Esophagus squamous epithelium (tissue), 5 donors: ENCODE data around the gene TSGA10. TPM values are rescaled to one million over a fixed set of nuclear protein-coding genes. Genes with fewer than 3 reads are reported as not detected.

Experiments
- DNase-seq: peaks from one replicate; lab custom pipeline; 2025; lab: John Stamatoyannopoulos, UW
- H3K27ac ChIP-seq, 4 donors: fragments of 200-600 bp; sonication (generic); one replicate each; pipeline ENCODE4 v1.5.1; 2016 to 2019; ENCODE audit warnings: mild to moderate bottlenecking in 1 of 4
- H3K27me3 ChIP-seq, 4 donors: fragments of 200-600 bp; sonication (generic); 1 replicate in 3 of 4; 2 replicates in 1 of 4; pipeline versions ENCODE4 v1.5.1 to v1.6.0; 2017 to 2021; ENCODE audit warnings: antibody characterized with exemption in 1 of 4
- H3K36me3 ChIP-seq, 3 donors: fragments of 200-600 bp; sonication (generic); one replicate each; pipeline ENCODE4 v1.5.1; 2016 to 2019
- H3K4me1 ChIP-seq, 3 donors: fragments of 200-600 bp; sonication (generic); one replicate each; pipeline ENCODE4 v1.5.1; 2017 to 2019
- H3K4me3 ChIP-seq, 4 donors: fragments of 200-600 bp; sonication (generic); 1 replicate in 3 of 4; 2 replicates in 1 of 4; pipeline ENCODE4 v1.5.1; 2016 to 2019; ENCODE audit warnings: mild to moderate bottlenecking in 2 of 4, moderate library complexity in 1 of 4
- H3K9me3 ChIP-seq, 3 donors: fragments of 200-600 bp; sonication (generic); one replicate each; pipeline ENCODE4 v1.5.1; 2016 to 2019
- POLR2A ChIP-seq, 4 donors: fragments of 450-650 bp; IDR thresholded peaks; one replicate each; pipeline ENCODE4 v1.6.1; 2017; ENCODE audit warnings: antibody characterized with exemption in 4 of 4, mild to moderate bottlenecking in 4 of 4, moderate library complexity in 3 of 4
- WGBS, 2 donors: methylation state at CpG; one replicate each; pipeline ENCODE4 v1.1.5; 2018; 5-methylcytosine and 5-hydroxymethylcytosine counted together
- intact Hi-C: fragments of 100-400 bp; cut with DNase I; formaldehyde crosslinking; loops from one replicate; pipeline ENCODE4 v1.15.0; 2022
- total RNA-seq, 4 donors: library from RNA; depleted of rRNA; stranded (reverse); fragments of >200 nt; gene quantifications; one replicate each; pipeline ENCODE4 v1.1.0, GENCODE V29; 2016
- TF ChIP-seq, protein P1 (sequence below), 6 experiments: fragments of 450-650 bp in 4 of 6; fragments of 200-600 bp in 2 of 6; sonication (generic) in 2 of 6; IDR thresholded peaks; one replicate each; pipeline ENCODE4 v1.5.1; 2016 to 2019; ENCODE audit warnings: antibody characterized with exemption in 6 of 6, mild to moderate bottlenecking in 4 of 6, moderate library complexity in 4 of 6
- donor health status: DM: yes; HTN: yes; CAD: no.

Gene TSGA10
- total RNA-seq, 4 donors from 2014 or later = 2.3 to 12.1 (median 4.8) TPM

DNA sequence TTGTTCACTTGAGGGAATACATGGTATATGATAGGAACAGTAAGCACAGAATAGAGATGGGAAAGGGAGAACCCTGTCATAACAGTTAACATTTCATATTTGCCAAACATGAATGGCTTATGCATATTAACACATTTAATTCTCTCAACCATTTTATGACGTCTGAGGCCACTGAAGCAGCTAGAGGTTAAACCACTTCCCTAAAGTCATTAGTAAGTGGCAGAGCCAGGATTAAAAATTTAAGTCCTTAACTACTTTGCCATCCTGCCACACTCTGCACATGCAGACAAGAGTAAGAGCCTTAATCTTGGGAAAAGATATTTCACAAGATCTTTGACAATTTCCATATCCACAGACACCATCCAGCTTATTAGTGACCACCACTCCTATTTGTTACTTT is 2.1 kb upstream of the TSGA10 start:
- peaks cover 0 to 23% (median 15%) of the 10 kb centered on the region in 3 donors for H3K4me1 ChIP-seq
- no peak overlapping the region for H3K4me3 ChIP-seq
- 60 to 69% methylated on average over 1 of the region's 1 CpG for WGBS, 2 donors
- H3K9me3 ChIP-seq = no peaks in the 10 kb centered on the region
- TF ChIP-seq, protein P1, sequence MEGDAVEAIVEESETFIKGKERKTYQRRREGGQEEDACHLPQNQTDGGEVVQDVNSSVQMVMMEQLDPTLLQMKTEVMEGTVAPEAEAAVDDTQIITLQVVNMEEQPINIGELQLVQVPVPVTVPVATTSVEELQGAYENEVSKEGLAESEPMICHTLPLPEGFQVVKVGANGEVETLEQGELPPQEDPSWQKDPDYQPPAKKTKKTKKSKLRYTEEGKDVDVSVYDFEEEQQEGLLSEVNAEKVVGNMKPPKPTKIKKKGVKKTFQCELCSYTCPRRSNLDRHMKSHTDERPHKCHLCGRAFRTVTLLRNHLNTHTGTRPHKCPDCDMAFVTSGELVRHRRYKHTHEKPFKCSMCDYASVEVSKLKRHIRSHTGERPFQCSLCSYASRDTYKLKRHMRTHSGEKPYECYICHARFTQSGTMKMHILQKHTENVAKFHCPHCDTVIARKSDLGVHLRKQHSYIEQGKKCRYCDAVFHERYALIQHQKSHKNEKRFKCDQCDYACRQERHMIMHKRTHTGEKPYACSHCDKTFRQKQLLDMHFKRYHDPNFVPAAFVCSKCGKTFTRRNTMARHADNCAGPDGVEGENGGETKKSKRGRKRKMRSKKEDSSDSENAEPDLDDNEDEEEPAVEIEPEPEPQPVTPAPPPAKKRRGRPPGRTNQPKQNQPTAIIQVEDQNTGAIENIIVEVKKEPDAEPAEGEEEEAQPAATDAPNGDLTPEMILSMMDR (IDR thresholded peaks at IDR 0.05) = no peak
- no peak for TF ChIP-seq POLR2A (IDR thresholded peaks at IDR 0.05)
- DNase-seq = no peak
- H3K36me3 ChIP-seq = peaks cover 0 to 21% (median 0%) of the 10 kb centered on the region in 3 donors
- intact Hi-C loops = no loop called here
- no peak overlapping the region for H3K27ac ChIP-seq
- H3K27me3 ChIP-seq = no peaks in the 10 kb centered on the region

DNA sequence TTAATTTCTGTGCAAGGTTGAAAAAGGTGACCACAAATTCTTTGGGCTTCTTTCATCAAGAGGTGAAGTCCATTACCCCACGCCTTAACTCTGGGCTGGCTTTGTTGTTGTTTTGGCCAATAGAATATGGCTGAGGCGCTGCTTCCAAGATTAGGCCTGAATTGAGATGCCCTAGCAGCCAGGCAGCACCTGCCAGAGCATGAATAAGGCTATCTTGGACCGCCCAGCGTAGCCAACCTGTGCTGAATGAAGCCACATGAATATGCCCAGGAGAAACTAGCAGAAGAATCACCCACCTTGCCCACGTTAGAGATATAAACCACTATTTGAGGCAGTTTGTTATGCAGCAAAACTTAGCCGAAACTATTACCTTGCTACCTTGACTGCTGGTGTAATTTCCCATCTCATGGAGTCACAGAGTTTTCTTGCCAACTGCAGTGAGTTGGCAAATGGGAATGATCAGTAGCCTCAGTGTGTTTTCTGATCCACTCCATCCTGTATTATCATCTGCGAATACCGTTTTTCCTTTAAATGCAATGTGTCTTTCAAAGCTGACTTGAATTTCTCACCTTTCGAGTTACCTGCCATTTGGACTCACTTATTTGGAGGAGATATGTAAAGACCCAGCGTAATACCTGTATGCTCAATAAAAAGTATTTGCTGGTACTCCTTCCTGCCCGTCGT is 679 bp downstream of the TSGA10 start:
- Histone ChIP-seq H3K27ac (peak overlapping the region; percentile 89 to 96 (median 94)), H3K9me3 (no peaks in the 10 kb centered on the region), H3K36me3 (peaks cover 0 to 11% (median 0%) of the 10 kb centered on the region in 3 donors), H3K27me3 (no peaks in the 10 kb centered on the region), H3K4me1 (peaks cover 0 to 23% (median 15%) of the 10 kb centered on the region in 3 donors), H3K4me3 (peak overlapping the region; percentile 48 to 92 (median 82))
- WGBS, 2 donors = 21 to 36% methylated on average over 10 to 11 of the region's 12 CpGs
- no peak for TF ChIP-seq POLR2A (IDR thresholded peaks at IDR 0.05)
- TF ChIP-seq, protein P1 (IDR thresholded peaks at IDR 0.05) = no peak
- intact Hi-C loops = no loop called here
- no peak for DNase-seq

DNA sequence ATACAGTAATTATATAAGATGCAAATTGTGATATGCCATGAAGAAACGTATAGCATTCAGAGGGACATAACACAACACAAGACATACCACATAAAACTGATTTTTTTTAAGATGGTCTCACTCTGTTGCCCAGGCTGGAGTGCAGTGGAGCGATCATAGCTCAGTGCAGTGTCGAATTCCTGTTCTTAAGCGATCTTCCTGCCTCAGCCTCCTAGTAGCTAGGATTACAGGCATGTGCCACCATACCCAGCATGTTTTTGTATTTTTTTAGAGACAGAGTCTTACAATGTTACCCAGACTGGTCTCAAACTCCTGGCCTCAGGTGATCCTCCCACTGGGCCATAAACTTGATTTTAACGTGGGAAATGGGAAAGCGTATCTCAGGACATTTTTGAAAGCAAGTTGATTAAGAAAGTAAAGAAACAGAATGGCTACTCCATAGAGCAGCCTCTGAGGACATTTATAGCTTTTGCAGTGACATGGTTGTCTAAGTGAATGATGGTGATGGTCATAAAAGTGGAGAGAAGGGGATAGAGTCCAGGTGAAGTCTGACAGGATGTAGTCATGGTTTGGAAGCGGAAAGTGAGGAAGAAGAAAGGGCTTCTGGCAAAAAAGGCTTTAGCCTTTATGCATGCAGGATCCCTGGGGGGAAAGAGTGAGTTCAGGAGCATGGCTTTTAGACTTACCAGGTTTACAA is 2.4 kb downstream of the TSGA10 start:
- Histone ChIP-seq H3K36me3 (peaks cover 0 to 7% (median 0%) of the 10 kb centered on the region in 3 donors), H3K27me3 (no peaks in the 10 kb centered on the region), H3K27ac (no peak overlapping the region), H3K9me3 (no peaks in the 10 kb centered on the region), H3K4me1 (peaks cover 0 to 23% (median 15%) of the 10 kb centered on the region in 3 donors), H3K4me3 (no peak overlapping the region)
- no peak for TF ChIP-seq POLR2A (IDR thresholded peaks at IDR 0.05)
- TF ChIP-seq, protein P1 (IDR thresholded peaks at IDR 0.05) = no peak
- no peak for DNase-seq
- intact Hi-C loops = no loop called here
- 90 to 92% methylated on average over 7 of the region's 7 CpGs for WGBS, 2 donors

GRCh38 chr2:99150706-99151105 is 4.0 kb downstream of the TSGA10 start:
- H3K9me3 ChIP-seq = no peaks in the 10 kb centered on the region
- TF ChIP-seq, protein P1 (IDR thresholded peaks at IDR 0.05) = no peak
- no peak for TF ChIP-seq POLR2A (IDR thresholded peaks at IDR 0.05)
- no peaks in the 10 kb centered on the region for H3K36me3 ChIP-seq
- H3K4me3 ChIP-seq = no peak overlapping the region
- no peak for DNase-seq
- 63 to 68% methylated on average over 1 of the region's 1 CpG for WGBS, 2 donors
- no peak overlapping the region for H3K27ac ChIP-seq
- intact Hi-C loops = no loop called here
- H3K27me3 ChIP-seq = no peaks in the 10 kb centered on the region
- H3K4me1 ChIP-seq = peaks cover 0 to 16% (median 8%) of the 10 kb centered on the region in 3 donors
